ENCODE results near the gene FARS2. TPM values are rescaled to one million over a fixed set of nuclear protein-coding genes. Genes with fewer than 3 reads are reported as not detected.

Gene FARS2
- total and polyA plus RNA-seq, 8 donors = 15.1 to 20.3 (median 17.9) TPM

- no peak for DNase-seq
- ATAC-seq = no peak
- intact Hi-C loops (cut with DNase I) = no loop called here
- H3K4me1 ChIP-seq = no peaks in the 10 kb centered on the region
- H3K36me3 ChIP-seq = no peaks in the 10 kb centered on the region
- H3K27ac ChIP-seq = no peak overlapping the region
- H3K27me3 ChIP-seq = no peaks in the 10 kb centered on the region
- no peaks in the 10 kb centered on the region for H3K9me3 ChIP-seq
- no peak for TF ChIP-seq CTCF (IDR thresholded peaks at IDR 0.05)
- H3K4me3 ChIP-seq = no peak overlapping the region
These were observed 253.0 kb downstream of the FARS2 start for GRCh38 chr6:5514353-5514752.

- Histone ChIP-seq H3K27me3 (no peaks in the 10 kb centered on the region), H3K9me3 (no peaks in the 10 kb centered on the region), H3K36me3 (no peaks in the 10 kb centered on the region), H3K27ac (no peak overlapping the region), H3K4me3 (no peak overlapping the region), H3K4me1 (no peaks in the 10 kb centered on the region)
- ATAC-seq (no peak), DNase-seq (no peak)
- TF ChIP-seq CTCF (IDR thresholded peaks at IDR 0.05) = no peak
- intact Hi-C loops (cut with DNase I) = no loop called here
These were observed 253.9 kb downstream of the FARS2 start for GRCh38 chr6:5515200-5515599.

GRCh38 chr6:5516036-5516435, 254.7 kb downstream of the FARS2 start:
- DNase-seq (no peak), ATAC-seq (no peak)
- Histone ChIP-seq H3K4me3 (no peak overlapping the region), H3K36me3 (no peaks in the 10 kb centered on the region), H3K27ac (no peak overlapping the region), H3K9me3 (no peaks in the 10 kb centered on the region), H3K27me3 (no peaks in the 10 kb centered on the region), H3K4me1 (no peaks in the 10 kb centered on the region)
- intact Hi-C loops (cut with DNase I) = no loop called here
- TF ChIP-seq CTCF (IDR thresholded peaks at IDR 0.05) = no peak

- H3K27me3 ChIP-seq = no peaks in the 10 kb centered on the region
- no peak overlapping the region for H3K4me3 ChIP-seq
- DNase-seq (no peak), ATAC-seq (no peak)
- H3K36me3 ChIP-seq = no peaks in the 10 kb centered on the region
- H3K27ac ChIP-seq = no peak overlapping the region
- no peak for TF ChIP-seq CTCF (IDR thresholded peaks at IDR 0.05)
- H3K4me1 ChIP-seq = no peaks in the 10 kb centered on the region
- H3K9me3 ChIP-seq = no peaks in the 10 kb centered on the region
- intact Hi-C loops (cut with DNase I) = no loop called here
These were observed 256.5 kb downstream of the FARS2 start for GRCh38 chr6:5517796-5518195.

- no peak for DNase-seq
- H3K4me3 ChIP-seq = no peak overlapping the region
- H3K27ac ChIP-seq = no peak overlapping the region
- H3K9me3 ChIP-seq = no peaks in the 10 kb centered on the region
- H3K4me1 ChIP-seq = no peaks in the 10 kb centered on the region
- no peak for ATAC-seq
- TF ChIP-seq CTCF (IDR thresholded peaks at IDR 0.05) = no peak
- no peaks in the 10 kb centered on the region for H3K27me3 ChIP-seq
- intact Hi-C loops (cut with DNase I) = no loop called here
- H3K36me3 ChIP-seq = no peaks in the 10 kb centered on the region
These were observed 257.7 kb downstream of the FARS2 start for GRCh38 chr6:5518936-5519491.
